Neuron (in vitro differentiated cells): ENCODE measurements around the gene TYR.
A peak's percentile ranks its signal among the peaks of the same experiment; 100 is the strongest.

ENCODE experiments used
- H2AFZ ChIP-seq: one replicate; pipeline ENCODE4 v1.6.1; 2013; ENCODE audit warnings: low read depth, mild to moderate bottlenecking, inconsistent platforms, low read length, moderate library complexity
- H3K27me3 ChIP-seq: one replicate; pipeline ENCODE4 v1.6.1; 2013; ENCODE audit warnings: low read length; ENCODE audit not compliant: insufficient read depth
- H3K36me3 ChIP-seq: one replicate; pipeline ENCODE4 v1.6.1; 2013; ENCODE audit warnings: low read length; ENCODE audit not compliant: insufficient read depth
- H3K4me1 ChIP-seq: one replicate; pipeline ENCODE4 v1.6.1; 2013; ENCODE audit warnings: low read length; ENCODE audit not compliant: insufficient read depth
- H3K4me3 ChIP-seq: 2 replicates; pipeline ENCODE4 v1.5.1; 2013; ENCODE audit warnings: mild to moderate bottlenecking, low read length, moderate library complexity
- H3K9me3 ChIP-seq: one replicate; pipeline ENCODE4 v1.6.1; 2013; ENCODE audit warnings: low read length

Gene TYR

DNA sequence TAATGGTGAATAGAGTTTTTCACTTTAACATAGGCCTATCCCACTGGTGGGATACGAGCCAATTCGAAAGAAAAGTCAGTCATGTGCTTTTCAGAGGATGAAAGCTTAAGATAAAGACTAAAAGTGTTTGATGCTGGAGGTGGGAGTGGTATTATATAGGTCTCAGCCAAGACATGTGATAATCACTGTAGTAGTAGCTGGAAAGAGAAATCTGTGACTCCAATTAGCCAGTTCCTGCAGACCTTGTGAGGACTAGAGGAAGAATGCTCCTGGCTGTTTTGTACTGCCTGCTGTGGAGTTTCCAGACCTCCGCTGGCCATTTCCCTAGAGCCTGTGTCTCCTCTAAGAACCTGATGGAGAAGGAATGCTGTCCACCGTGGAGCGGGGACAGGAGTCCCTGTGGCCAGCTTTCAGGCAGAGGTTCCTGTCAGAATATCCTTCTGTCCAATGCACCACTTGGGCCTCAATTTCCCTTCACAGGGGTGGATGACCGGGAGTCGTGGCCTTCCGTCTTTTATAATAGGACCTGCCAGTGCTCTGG, at the start of gene TYR:
TYR (plus strand) TSS at position 185 of the 541 bp plus-strand sequence; CDS start at position 264, 79 bp downstream.
- no peak within 1 kb of the TSS for H2AFZ ChIP-seq
- no peaks in the 10 kb centered on the region for H3K9me3 ChIP-seq
- peaks cover 10% of the 10 kb centered on the region for H3K4me1 ChIP-seq
- H3K4me3 ChIP-seq: no peak within 1 kb of the TSS
- H3K27me3 ChIP-seq: no peaks in the 10 kb centered on the region
- H3K36me3 ChIP-seq: no peaks in the 10 kb centered on the region

DNA sequence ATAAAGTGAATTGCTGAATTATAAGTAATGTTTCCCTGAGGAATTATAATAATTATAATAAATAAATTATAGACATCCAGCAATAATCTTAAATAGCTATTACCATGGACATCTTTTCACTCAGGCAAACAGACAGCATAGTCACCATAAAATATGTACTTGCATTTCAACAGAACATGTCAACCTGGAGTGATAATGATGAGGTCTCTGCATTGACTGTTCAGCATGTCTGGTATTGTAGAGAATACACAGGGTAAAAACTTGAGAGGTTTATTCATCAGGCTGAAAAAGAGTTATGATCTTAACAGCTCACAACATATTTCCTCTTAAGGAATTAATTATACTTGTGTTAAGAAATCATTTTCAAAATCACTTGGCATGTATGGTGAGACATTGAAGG, 41.1 kb upstream of the TYR start:
- Histone ChIP-seq H3K36me3 (no peaks in the 10 kb centered on the region), H3K9me3 (no peaks in the 10 kb centered on the region), H3K4me3 (no peak overlapping the region), H3K27me3 (no peaks in the 10 kb centered on the region), H3K4me1 (no peaks in the 10 kb centered on the region), H2AFZ (no peak overlapping the region)

DNA sequence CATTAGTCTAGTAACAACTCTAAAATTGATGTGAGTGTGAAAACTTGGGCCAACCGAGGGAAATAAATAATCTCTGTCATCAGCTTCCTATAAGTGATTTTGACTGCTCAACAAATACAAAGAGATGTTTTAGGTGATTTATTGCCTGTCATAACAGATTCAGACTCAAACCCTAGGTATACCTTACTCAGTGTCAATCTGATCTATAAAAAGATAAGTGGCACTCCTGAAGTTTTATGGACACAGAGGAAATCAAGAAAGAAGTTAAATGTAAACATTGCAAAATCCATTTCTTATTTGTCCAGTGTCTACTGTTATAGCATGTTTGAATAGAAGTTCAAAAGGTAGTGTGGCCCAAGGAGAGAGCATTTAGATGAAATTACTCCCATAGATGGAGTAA, 30.4 kb upstream of the TYR start:
- Histone ChIP-seq H2AFZ (no peak overlapping the region), H3K27me3 (no peaks in the 10 kb centered on the region), H3K4me3 (no peak overlapping the region), H3K4me1 (no peaks in the 10 kb centered on the region), H3K9me3 (no peaks in the 10 kb centered on the region), H3K36me3 (no peaks in the 10 kb centered on the region)

DNA sequence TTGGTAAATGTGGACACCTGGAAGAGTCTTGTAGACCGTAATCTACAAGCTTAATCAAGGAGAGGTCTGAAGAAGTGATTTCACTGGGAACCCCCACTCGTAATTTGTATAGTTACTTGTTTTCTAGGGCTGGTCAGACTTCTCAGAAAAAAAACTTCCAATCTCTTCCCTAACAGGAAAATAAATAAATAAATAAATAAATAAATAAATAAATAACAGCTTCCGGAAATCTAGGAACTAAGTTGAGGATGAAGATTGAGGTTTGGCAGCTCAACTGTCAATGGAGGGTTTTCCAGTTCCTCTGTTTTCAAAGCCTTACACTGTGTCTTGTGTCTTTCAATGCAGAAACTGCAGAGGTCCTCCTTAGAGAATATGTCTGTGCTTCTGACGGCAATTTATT, 17.7 kb upstream of the TYR start:
- Histone ChIP-seq H3K4me3 (no peak overlapping the region), H3K36me3 (no peaks in the 10 kb centered on the region)

DNA sequence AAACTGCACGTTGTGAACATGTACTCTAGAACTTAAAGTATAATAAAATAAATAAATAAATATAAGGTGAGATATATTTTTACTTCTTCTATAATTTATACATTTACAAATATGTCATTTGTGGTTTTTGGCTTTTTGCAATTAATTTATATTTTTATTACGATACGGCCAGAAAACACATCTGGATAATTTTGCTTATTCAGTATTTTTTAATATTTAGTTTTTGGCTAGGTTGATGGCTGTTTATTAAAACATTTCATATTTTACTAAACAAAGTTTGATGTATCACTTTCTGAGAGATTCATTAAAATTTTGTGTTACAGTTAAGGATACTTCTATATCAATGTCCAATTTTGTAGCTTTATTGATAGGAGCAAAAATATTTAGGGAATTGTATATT, 15.7 kb upstream of the TYR start:
- Histone ChIP-seq H2AFZ (no peak overlapping the region), H3K4me3 (no peak overlapping the region), H3K9me3 (no peaks in the 10 kb centered on the region), H3K27me3 (no peaks in the 10 kb centered on the region), H3K4me1 (no peaks in the 10 kb centered on the region), H3K36me3 (no peaks in the 10 kb centered on the region)

More for the DNA sequence above, 17.7 kb upstream of the TYR start:
- Histone ChIP-seq H2AFZ (no peak overlapping the region), H3K4me1 (no peaks in the 10 kb centered on the region), H3K9me3 (no peaks in the 10 kb centered on the region), H3K27me3 (no peaks in the 10 kb centered on the region)

DNA sequence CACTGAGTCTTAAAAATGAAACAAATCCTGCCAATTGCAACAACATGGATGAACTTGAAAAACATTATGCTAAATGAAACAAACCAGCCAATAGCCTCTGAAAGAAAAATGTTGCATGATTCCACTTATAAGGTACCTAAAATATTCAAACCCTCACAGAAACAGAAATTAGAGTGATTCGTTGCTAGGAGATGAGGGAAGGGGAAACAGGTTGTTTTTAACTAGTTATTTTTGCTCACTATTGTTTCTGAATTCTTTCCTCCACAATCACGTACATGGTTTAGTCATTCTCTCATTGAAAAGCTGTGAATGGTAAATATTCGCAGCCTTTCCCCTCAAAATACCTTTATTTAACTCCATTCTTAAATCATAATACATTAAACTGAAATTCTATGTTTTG, 14.0 kb upstream of the TYR start:
- Histone ChIP-seq H3K27me3 (no peaks in the 10 kb centered on the region), H3K9me3 (no peaks in the 10 kb centered on the region), H2AFZ (no peak overlapping the region), H3K4me3 (no peak overlapping the region), H3K4me1 (no peaks in the 10 kb centered on the region), H3K36me3 (no peaks in the 10 kb centered on the region)

DNA sequence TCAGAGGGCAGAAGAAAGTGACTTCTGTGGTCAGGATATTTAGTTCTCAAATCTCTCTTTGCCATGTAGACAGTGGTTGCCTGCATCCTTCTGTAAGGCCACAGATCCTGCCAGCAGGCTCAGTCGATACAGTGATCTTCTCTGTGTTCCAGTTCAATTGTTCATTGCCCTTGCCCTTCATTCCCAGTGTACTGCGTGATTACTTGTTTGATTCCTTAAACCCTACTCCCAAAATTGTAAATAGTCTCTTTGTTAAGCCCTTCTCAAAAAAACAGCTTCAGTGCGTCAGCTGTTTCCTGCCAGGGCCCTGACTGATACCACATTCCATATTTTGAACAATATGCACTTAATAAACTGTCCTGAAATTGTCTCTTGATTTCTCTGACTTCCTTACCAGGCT, 9.3 kb upstream of the TYR start:
- Histone ChIP-seq H3K36me3 (no peaks in the 10 kb centered on the region), H3K4me1 (no peaks in the 10 kb centered on the region), H3K9me3 (no peaks in the 10 kb centered on the region), H3K4me3 (no peak overlapping the region), H2AFZ (no peak overlapping the region), H3K27me3 (no peaks in the 10 kb centered on the region)

DNA sequence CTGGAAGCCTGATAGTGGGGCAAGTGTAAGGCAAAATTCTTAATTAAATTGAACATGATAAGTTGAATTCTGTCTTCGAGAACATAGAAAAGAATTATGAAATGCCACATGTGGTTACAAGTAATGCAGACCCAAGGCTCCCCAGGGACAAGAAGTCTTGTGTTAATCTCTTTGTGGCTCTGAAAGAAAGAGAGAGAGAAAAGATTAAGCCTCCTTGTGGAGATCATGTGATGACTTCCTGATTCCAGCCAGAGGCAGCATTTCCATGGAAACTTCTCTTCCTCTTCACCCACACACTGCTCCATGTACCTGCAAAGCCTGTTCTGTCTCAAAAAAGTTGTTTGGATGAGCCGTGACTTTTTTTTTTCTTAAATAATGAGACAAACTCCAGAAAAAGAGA, 1.9 kb upstream of the TYR start:
- Histone ChIP-seq H3K4me3 (no peak overlapping the region), H3K27me3 (no peaks in the 10 kb centered on the region), H3K4me1 (peaks cover 3% of the 10 kb centered on the region), H2AFZ (peak overlapping the region; percentile 63), H3K36me3 (no peaks in the 10 kb centered on the region), H3K9me3 (no peaks in the 10 kb centered on the region)

DNA sequence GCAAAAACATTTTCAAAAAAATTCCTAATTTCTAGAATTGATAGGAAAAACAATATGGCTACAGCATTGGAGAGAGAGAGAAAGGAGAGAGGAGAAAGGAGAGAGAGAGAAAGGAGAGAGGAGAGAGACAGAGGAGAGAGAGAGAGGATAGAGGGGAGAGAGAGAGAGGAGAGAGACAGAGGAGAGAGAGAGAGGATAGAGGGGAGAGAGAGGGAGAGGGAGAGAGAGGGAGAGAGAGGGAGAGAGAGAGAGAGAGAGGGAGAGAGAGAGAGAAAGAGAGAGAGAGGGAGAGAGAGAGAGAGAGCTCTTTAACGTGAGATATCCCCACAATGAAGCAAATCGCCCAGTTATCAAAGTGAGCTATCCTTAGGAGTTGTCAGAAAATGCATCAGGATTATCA, 737 bp upstream of the TYR start:
- Histone ChIP-seq H3K4me3 (no peak overlapping the region), H3K27me3 (no peaks in the 10 kb centered on the region), H3K4me1 (peaks cover 3% of the 10 kb centered on the region), H2AFZ (no peak overlapping the region), H3K9me3 (no peaks in the 10 kb centered on the region), H3K36me3 (no peaks in the 10 kb centered on the region)

DNA sequence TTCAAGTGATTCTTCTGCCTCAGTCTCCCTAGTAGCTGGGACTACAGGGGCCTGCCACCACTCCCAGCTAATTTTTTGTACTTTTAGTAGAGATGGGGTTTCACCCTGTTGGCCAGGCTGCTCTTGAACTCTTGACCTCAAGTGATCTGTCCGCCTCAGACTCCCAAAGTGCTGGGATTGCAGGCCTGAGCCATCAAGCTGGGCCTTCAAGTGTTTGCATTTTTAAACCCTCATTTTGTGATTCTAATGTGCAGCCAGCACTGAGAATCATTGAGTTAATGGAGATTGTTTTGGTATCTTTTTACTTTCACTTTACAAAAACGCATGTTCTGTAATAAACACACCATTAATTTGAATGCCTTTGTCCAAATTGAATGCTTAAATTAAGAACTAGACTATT, 3.4 kb downstream of the TYR start:
- no peak overlapping the region for H3K4me3 ChIP-seq
- no peaks in the 10 kb centered on the region for H3K36me3 ChIP-seq
- H3K27me3 ChIP-seq: no peaks in the 10 kb centered on the region
- no peak overlapping the region for H2AFZ ChIP-seq
- H3K4me1 ChIP-seq: peaks cover 14% of the 10 kb centered on the region
- H3K9me3 ChIP-seq: no peaks in the 10 kb centered on the region

DNA sequence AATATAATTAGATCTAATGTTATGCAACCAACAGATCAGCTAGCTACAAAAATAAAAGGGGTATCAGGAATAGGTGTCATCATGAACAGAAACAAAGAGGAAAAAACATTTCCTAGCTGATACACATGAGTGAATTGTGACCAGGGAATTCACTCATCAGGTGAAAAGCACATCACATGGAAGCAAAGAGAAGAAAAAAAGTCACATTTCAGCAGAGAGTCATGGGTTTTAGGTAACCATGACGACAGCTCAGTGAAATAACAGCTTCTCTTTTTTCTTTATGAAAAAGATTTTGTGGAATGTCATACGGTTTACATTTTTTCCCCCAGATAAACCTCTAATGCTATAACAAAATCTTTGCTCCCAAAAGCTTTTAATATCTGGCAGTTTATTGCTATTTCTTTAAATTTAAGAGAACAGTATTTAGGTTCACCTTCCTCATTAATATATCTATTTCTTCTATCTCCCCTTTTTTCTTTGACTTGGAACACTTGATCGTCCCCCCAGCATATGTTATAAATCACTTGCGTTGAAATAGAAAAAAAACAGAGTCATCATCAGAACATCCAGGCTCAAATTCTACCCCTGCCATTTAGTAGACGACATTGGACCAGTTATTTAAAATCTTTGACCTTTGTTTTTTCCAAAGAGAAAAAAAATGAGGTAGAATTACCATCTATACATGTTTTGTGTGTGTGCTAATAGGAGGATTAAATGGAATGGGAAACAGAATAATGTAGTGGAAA, 5.3 kb downstream of the TYR start:
- Histone ChIP-seq H2AFZ (no peak overlapping the region), H3K4me3 (no peak overlapping the region), H3K27me3 (no peaks in the 10 kb centered on the region), H3K9me3 (no peaks in the 10 kb centered on the region), H3K4me1 (peaks cover 14% of the 10 kb centered on the region), H3K36me3 (no peaks in the 10 kb centered on the region)

DNA sequence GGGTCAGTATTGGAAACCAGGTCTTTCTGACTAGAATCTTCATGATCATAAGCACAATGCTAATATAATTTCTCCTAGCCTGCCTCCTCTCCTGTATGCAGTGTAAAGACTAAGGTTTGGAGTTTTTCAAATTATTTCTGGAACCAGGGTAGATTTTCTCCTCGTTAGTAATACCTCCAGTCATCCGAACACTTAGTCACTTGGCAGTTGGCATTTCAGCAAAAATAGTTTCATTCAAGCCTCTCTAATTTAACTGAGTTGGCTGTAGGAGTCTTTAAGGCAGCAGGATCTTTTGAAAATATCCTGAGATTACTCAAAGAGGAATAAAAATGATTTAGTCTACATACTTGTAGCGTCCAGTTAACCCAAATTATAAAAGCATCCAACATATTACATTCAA, 6.3 kb downstream of the TYR start:
- Histone ChIP-seq H3K36me3 (no peaks in the 10 kb centered on the region), H3K4me1 (peaks cover 14% of the 10 kb centered on the region), H3K4me3 (no peak overlapping the region), H3K9me3 (no peaks in the 10 kb centered on the region), H3K27me3 (no peaks in the 10 kb centered on the region), H2AFZ (no peak overlapping the region)

DNA sequence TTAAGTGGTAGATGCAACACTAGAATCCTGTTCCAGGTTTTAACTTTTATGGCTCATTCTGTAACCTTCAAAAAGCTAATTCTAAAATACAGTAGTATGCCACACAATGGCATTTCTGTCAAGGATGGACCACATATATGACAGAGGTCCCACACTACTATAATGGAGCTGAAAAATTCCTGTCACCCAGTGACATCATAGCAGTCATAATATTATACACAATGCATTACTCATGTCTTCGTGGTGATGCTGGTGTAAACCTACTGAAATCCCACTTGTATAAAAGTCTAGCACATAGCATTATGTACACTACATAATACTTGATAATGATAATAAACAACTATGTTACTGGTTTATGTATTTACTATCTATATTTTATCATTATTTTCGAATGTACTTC, 12.1 kb downstream of the TYR start:
- H3K4me1 ChIP-seq: no peaks in the 10 kb centered on the region
- H3K36me3 ChIP-seq: no peaks in the 10 kb centered on the region

DNA sequence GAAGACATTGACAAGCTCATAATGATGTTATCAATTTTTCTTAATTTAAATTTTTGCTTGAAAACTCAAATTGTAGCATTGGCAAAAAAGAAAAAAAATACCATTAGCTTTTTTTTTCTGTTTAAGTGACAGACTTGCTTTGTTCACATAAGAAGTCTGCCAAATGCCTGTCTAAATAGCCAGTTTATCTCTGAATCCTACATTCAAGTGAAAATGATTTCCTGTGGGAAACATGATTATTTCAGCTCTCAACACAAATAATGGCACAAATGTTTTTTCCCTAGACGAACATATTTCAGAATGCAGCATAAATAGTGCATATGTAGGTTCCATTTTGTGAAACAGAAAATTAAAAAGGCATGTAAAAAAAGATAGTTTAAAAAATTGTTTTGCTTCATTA, 23.5 kb downstream of the TYR start:
- Histone ChIP-seq H3K9me3 (no peaks in the 10 kb centered on the region), H3K4me3 (no peak overlapping the region)

More for the DNA sequence above, 12.1 kb downstream of the TYR start:
- Histone ChIP-seq H2AFZ (no peak overlapping the region), H3K4me3 (no peak overlapping the region), H3K27me3 (no peaks in the 10 kb centered on the region), H3K9me3 (no peaks in the 10 kb centered on the region)

More for the DNA sequence above, 23.5 kb downstream of the TYR start:
- no peak overlapping the region for H2AFZ ChIP-seq
- H3K4me1 ChIP-seq: no peaks in the 10 kb centered on the region
- no peaks in the 10 kb centered on the region for H3K36me3 ChIP-seq
- H3K27me3 ChIP-seq: no peaks in the 10 kb centered on the region
